Measurements from ENCODE around the gene MTPN.

DNA sequence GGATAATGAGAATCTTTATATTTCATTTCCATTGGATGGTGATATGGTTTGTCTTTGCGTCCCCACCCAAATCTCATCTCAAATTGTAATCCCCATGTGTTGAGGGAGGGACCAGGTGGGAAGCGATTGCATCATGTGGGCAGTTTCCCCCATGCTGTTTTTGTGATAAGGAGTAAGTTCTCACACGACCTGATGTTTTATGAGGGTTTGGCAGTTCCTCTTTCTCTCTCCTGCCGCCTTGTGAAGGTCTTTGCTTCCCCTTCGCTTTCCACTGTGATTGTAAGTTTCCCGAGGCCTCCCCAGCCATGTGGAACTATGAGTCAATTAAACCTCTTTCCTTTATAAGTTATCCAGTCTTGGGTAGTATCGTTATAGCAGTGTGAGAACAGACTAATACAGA is 59.4 kb downstream of the MTPN start:
- TF ChIP-seq EZH2 (IDR thresholded peaks at IDR 0.05) (no peak), POLR2AphosphoS5 (IDR thresholded peaks at IDR 0.05; ENCODE audit: borderline replicate concordance, low read depth, low read length) (no peak)
